HG03095 (cell line): ENCODE measurements around the gene RPS19BP1.

Experiments
- ATAC-seq: cut with Tn5 transposase; IDR thresholded peaks from one replicate; pipeline ENCODE4 v1.9.1; 2021; ENCODE audit warnings: moderate library complexity; ENCODE audit not compliant: unreplicated experiment

Gene RPS19BP1

GRCh38 chr22:39491696-39492095, 40.9 kb downstream of the RPS19BP1 start:
- no peak for ATAC-seq

- ATAC-seq: no peak
These were observed 41.4 kb downstream of the RPS19BP1 start for GRCh38 chr22:39490966-39491680.

- ATAC-seq: no peak
These were observed 42.3 kb downstream of the RPS19BP1 start for GRCh38 chr22:39490135-39490798.

DNA sequence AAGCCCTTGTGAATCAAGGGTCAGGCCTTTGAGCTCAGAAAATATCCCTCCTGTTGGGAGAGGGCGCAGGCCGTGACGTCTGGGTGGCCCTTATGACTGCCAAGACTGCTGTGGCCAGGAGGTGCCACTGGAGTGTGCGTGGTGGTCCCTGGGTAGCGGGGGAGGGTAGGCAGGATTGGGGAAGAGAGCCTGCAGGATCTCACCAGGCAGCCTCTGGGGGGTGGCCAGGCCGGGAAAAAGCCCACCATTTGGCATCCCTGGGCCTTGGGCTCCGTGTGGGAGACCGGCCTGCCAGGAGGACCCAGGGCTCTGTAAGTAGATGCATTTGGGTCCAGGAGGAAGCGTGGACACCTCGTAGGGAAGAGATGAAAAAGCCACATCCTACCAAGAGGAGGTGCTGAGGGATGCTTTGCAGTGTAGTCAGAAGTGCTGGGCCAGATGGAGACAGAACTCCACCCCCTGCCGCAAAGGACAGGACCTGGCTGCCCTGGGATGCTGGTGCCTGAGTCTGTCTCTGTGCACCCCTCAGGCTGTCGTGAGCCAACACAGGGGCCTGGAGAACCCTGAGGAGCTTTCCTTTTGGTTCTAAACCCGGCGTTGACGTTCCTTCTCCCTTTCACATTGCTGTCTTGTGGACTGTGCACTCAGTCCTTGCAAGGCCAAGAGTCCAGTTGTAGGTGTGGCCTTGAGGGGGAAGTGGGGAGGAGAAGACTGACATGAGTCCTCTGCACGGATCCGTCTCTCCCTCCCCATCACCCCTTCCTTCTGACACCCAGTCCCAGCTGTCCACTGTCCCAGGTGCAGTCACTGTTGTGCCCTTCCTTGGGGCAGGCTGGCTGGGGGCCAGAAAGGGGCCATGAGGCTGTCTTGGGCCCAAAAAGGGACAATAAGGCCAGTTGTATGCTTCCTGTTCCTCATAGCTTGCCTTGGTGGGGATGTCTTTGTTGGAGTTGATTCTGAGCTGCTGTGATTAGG, 43.2 kb downstream of the RPS19BP1 start:
- ATAC-seq: no peak

GRCh38 chr22:39488563-39489083, 43.9 kb downstream of the RPS19BP1 start:
- no peak for ATAC-seq

DNA sequence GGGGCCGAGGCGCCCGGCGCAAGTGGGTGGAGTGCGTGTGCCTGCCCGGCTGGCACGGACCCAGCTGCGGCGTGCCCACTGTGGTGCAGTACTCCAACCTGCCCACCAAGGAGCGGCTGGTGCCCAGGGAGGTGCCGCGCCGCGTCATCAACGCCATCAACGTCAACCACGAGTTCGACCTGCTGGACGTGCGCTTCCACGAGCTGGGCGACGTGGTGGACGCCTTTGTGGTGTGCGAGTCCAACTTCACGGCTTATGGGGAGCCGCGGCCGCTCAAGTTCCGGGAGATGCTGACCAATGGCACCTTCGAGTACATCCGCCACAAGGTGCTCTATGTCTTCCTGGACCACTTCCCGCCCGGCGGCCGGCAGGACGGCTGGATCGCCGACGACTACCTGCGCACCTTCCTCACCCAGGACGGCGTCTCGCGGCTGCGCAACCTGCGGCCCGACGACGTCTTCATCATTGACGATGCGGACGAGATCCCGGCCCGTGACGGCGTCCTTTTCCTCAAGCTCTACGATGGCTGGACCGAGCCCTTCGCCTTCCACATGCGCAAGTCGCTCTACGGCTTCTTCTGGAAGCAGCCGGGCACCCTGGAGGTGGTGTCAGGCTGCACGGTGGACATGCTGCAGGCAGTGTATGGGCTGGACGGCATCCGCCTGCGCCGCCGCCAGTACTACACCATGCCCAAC, 44.6 kb downstream of the RPS19BP1 start:
- no peak for ATAC-seq

DNA sequence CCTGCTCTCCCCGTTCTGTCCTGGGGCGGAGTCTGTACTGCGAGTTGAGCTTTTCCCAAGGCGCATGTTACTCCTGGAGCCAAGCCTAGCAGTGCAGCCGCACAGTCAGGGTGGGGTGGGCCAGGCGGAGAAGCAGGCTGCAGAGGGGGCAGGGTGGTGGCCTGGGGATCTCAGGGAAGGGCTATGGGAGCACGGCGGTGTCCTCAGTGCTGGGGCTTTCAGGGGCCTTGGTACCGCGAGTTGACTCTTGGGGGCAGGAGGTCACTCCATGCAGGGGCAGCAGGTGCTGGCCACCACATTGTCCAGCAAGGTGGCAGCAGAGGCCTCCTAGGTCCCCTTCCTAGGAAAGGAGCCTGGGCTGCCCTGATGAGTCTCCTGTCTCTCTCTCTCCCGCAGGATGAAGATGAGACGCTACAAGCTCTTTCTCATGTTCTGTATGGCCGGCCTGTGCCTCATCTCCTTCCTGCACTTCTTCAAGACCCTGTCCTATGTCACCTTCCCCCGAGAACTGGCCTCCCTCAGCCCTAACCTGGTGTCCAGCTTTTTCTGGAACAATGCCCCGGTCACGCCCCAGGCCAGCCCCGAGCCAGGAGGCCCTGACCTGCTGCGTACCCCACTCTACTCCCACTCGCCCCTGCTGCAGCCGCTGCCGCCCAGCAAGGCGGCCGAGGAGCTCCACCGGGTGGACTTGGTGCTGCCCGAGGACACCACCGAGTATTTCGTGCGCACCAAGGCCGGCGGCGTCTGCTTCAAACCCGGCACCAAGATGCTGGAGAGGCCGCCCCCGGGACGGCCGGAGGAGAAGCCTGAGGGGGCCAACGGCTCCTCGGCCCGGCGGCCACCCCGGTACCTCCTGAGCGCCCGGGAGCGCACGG, 45.4 kb downstream of the RPS19BP1 start:
- ATAC-seq: no peak

- no peak for ATAC-seq
These were observed 49.8 kb downstream of the RPS19BP1 start for GRCh38 chr22:39482768-39483167.

DNA sequence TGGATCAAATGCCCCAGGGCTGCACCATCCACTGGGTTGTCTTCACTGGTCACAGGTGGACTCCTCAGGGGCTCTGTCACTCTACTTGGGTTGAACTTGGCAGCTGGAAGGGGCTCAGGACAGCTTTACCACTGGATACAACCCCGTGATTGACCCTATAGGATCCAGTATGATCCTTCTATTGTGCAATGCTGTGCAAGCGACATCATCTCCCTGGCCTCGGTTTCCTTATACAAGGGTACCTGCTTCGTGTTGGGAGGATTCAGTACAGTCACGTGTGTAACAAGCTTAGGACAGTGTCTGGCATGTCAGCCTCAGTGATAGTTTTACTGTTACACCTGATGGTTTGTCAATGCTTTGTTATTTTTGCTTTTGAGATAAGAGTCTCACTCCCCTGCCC, 51.0 kb downstream of the RPS19BP1 start:
- ATAC-seq: no peak

- ATAC-seq: no peak
These were observed 51.5 kb downstream of the RPS19BP1 start for GRCh38 chr22:39481054-39481453.

- no peak for ATAC-seq
These were observed 52.0 kb downstream of the RPS19BP1 start for GRCh38 chr22:39480557-39480956.

DNA sequence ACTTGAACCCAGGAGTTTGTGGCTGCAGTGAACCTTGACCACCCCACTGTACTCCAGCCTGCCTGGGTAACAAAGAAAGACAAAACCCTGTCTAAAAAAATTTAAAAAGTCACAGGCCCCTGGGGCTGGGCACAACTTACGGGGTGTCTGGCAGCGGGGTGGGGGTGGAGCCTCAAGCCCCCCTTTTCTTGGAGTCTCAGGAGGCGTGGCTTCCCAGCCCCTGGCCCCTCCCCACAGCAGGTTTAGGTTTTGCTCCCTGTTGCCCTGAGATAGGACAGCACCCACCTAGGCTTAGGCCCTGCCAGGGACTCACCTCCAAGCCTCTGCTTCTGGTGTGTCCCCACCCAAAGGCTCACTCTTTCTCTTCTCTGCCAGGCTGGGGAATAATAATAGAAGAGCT, 53.3 kb downstream of the RPS19BP1 start:
- no peak for ATAC-seq
